ENCODE results near the gene DLG2.

Gene DLG2

GRCh38 chr11:83948200-83948599, 1678.9 kb downstream of the DLG2 start:
- H3K4me3 ChIP-seq (ENCODE audit: low read depth, low read length): no peak overlapping the region
- DNase-seq (ENCODE audit: low read depth): no peak
- no peak for TF ChIP-seq CTCF (IDR thresholded peaks at IDR 0.05; ENCODE audit: low read depth, low read length, missing control alignments)

GRCh38 chr11:83945976-83946375, 1681.2 kb downstream of the DLG2 start:
- DNase-seq (ENCODE audit: low read depth): no peak
- no peak overlapping the region for H3K4me3 ChIP-seq (ENCODE audit: low read depth, low read length)
- no peak for TF ChIP-seq CTCF (IDR thresholded peaks at IDR 0.05; ENCODE audit: low read depth, low read length, missing control alignments)

GRCh38 chr11:83941050-83941449, 1686.1 kb downstream of the DLG2 start:
- no peak for DNase-seq (ENCODE audit: low read depth)
- H3K4me3 ChIP-seq (ENCODE audit: low read depth, low read length): no peak overlapping the region
- no peak for TF ChIP-seq CTCF (IDR thresholded peaks at IDR 0.05; ENCODE audit: low read depth, low read length, missing control alignments)

- no peak for TF ChIP-seq CTCF (IDR thresholded peaks at IDR 0.05; ENCODE audit: low read depth, low read length, missing control alignments)
- DNase-seq (ENCODE audit: low read depth): no peak
- no peak overlapping the region for H3K4me3 ChIP-seq (ENCODE audit: low read depth, low read length)
These were observed 1689.0 kb downstream of the DLG2 start for GRCh38 chr11:83938148-83938547.

- no peak for DNase-seq (ENCODE audit: low read depth)
- no peak for TF ChIP-seq CTCF (IDR thresholded peaks at IDR 0.05; ENCODE audit: low read depth, low read length, missing control alignments)
- no peak overlapping the region for H3K4me3 ChIP-seq (ENCODE audit: low read depth, low read length)
These were observed 1694.1 kb downstream of the DLG2 start for GRCh38 chr11:83933008-83933407.

GRCh38 chr11:83927422-83927821, 1699.7 kb downstream of the DLG2 start:
- TF ChIP-seq CTCF (IDR thresholded peaks at IDR 0.05; ENCODE audit: low read depth, low read length, missing control alignments): no peak
- no peak overlapping the region for H3K4me3 ChIP-seq (ENCODE audit: low read depth, low read length)
- no peak for DNase-seq (ENCODE audit: low read depth)

- no peak overlapping the region for H3K4me3 ChIP-seq (ENCODE audit: low read depth, low read length)
- TF ChIP-seq CTCF (IDR thresholded peaks at IDR 0.05; ENCODE audit: low read depth, low read length, missing control alignments): no peak
- DNase-seq (ENCODE audit: low read depth): no peak
These were observed 1702.2 kb downstream of the DLG2 start for GRCh38 chr11:83924795-83925542.

All from GM12864 (cell line).